H9 (cell line): Measurements from ENCODE around the gene CHST13. TPM values are rescaled to one million over a fixed set of nuclear protein-coding genes. Genes with fewer than 3 reads are reported as not detected.

Experiments used
- DNase-seq: peaks from one replicate; pipeline ENCODE4 v3.0.0-alpha.2; 2017
- H2AFZ ChIP-seq: one replicate; pipeline ENCODE4 v1.6.1; 2013; ENCODE audit warnings: mild to moderate bottlenecking, low read length, control low read depth, moderate library complexity
- H2AK5ac ChIP-seq: 2 replicates; pipeline ENCODE4 v1.6.1; 2013; ENCODE audit warnings: low read length, control low read depth, mixed read lengths; ENCODE audit not compliant: insufficient read length
- H2BK120ac ChIP-seq: one replicate; pipeline ENCODE4 v1.6.1; 2013; ENCODE audit warnings: low read depth, mild to moderate bottlenecking, low read length, control low read depth, inconsistent platforms; ENCODE audit not compliant: poor library complexity, severe bottlenecking
- H2BK12ac ChIP-seq: 2 replicates; pipeline ENCODE4 v1.6.1; 2013; ENCODE audit warnings: low read length, control low read depth, mixed read lengths, low read depth; ENCODE audit not compliant: insufficient read length
- H2BK15ac ChIP-seq: 2 replicates; pipeline ENCODE4 v1.6.1; 2013; ENCODE audit warnings: low read depth, low read length, control low read depth
- H2BK20ac ChIP-seq: one replicate; pipeline ENCODE4 v1.6.1; 2013; ENCODE audit warnings: low read depth, mild to moderate bottlenecking, low read length, control low read depth, inconsistent platforms; ENCODE audit not compliant: poor library complexity, severe bottlenecking
- H2BK5ac ChIP-seq: 2 replicates; pipeline ENCODE4 v1.6.1; 2013; ENCODE audit warnings: low read length, control low read depth, mixed read lengths; ENCODE audit not compliant: insufficient read length
- H3K14ac ChIP-seq: 2 replicates; pipeline ENCODE4 v1.6.1; 2013; ENCODE audit warnings: low read length, control low read depth; ENCODE audit not compliant: insufficient read depth
- H3K18ac ChIP-seq: 2 replicates; pipeline ENCODE4 v1.6.1; 2013; ENCODE audit warnings: low read depth, mild to moderate bottlenecking, mixed read lengths, low read length, control low read depth; ENCODE audit not compliant: insufficient read length
- H3K23ac ChIP-seq: 2 replicates; pipeline ENCODE4 v1.6.1; 2013; ENCODE audit warnings: low read length, control low read depth, mixed read lengths, low read depth; ENCODE audit not compliant: insufficient read length
- H3K23me2 ChIP-seq: 2 replicates; pipeline ENCODE4 v1.6.1; 2013; ENCODE audit warnings: low read depth, mild to moderate bottlenecking, mixed read lengths, low read length, control low read depth; ENCODE audit not compliant: insufficient read length, poor library complexity, severe bottlenecking
- H3K27ac ChIP-seq: 2 replicates; pipeline ENCODE4 v1.5.1; 2013; ENCODE audit warnings: low read length, control low read depth, mixed read lengths, low read depth; ENCODE audit not compliant: insufficient read length
- H3K27me3 ChIP-seq: 2 replicates; pipeline ENCODE4 v1.6.1; 2013; ENCODE audit warnings: low read length, control low read depth, inconsistent platforms; ENCODE audit not compliant: insufficient read depth
- H3K4ac ChIP-seq: 2 replicates; pipeline ENCODE4 v1.6.1; 2013; ENCODE audit warnings: low read depth, mild to moderate bottlenecking, control low read depth, inconsistent platforms, low read length, moderate library complexity
- H3K4me1 ChIP-seq: 2 replicates; pipeline ENCODE4 v1.6.1; 2013; ENCODE audit warnings: low read length, control low read depth, inconsistent platforms; ENCODE audit not compliant: insufficient read depth
- H3K4me2 ChIP-seq: 2 replicates; pipeline ENCODE4 v1.6.1; 2013; ENCODE audit warnings: low read length, control low read depth, mixed read lengths; ENCODE audit not compliant: insufficient read length, insufficient read depth
- H3K56ac ChIP-seq: 2 replicates; pipeline ENCODE4 v1.6.1; 2013; ENCODE audit warnings: low read depth, mild to moderate bottlenecking, mixed read lengths, low read length, control low read depth; ENCODE audit not compliant: insufficient read length
- H3K79me1 ChIP-seq: 2 replicates; pipeline ENCODE4 v1.6.1; 2013; ENCODE audit warnings: low read depth, mild to moderate bottlenecking, moderate library complexity, low read length, control low read depth, inconsistent platforms; ENCODE audit not compliant: insufficient read depth, poor library complexity, severe bottlenecking
- H3K79me2 ChIP-seq: 2 replicates; pipeline ENCODE4 v1.6.1; 2013; ENCODE audit warnings: low read length, control low read depth, inconsistent platforms; ENCODE audit not compliant: insufficient read depth
- H3K9ac ChIP-seq: 2 replicates; pipeline ENCODE4 v1.6.1; 2013; ENCODE audit warnings: low read length, control low read depth, mixed read lengths; ENCODE audit not compliant: insufficient read length; ENCODE audit errors: extremely low read depth
- H3K9me3 ChIP-seq: one replicate; pipeline ENCODE4 v1.6.1; 2013; ENCODE audit warnings: low read depth, low read length, inconsistent platforms; ENCODE audit not compliant: control insufficient read depth
- H3T11ph ChIP-seq: one replicate; pipeline ENCODE4 v1.6.1; 2013; ENCODE audit warnings: mild to moderate bottlenecking, low read length, control low read depth, inconsistent platforms
- H4K20me1 ChIP-seq: one replicate; pipeline ENCODE4 v1.6.1; 2013; ENCODE audit not compliant: control insufficient read depth, insufficient read length, insufficient read depth
- H4K5ac ChIP-seq: 2 replicates; pipeline ENCODE4 v1.6.1; 2013; ENCODE audit warnings: low read depth, mild to moderate bottlenecking, mixed read lengths, low read length, control low read depth; ENCODE audit not compliant: insufficient read length
- H4K8ac ChIP-seq: replicated peaks from 2 replicates; pipeline ENCODE4 v1.6.1; 2013; ENCODE audit warnings: low read length, control low read depth, mixed read lengths, low read depth; ENCODE audit not compliant: insufficient read length
- H4K91ac ChIP-seq: 2 replicates; pipeline ENCODE4 v1.6.1; 2013; ENCODE audit warnings: low read depth, mild to moderate bottlenecking, moderate library complexity, mixed read lengths, low read length, control low read depth; ENCODE audit not compliant: insufficient read length
- H3K27ac Mint-ChIP-seq, 3 experiments: 2 replicates in 2 of 3; 3 replicates in 1 of 3; pipeline ENCODE4 v1.8.0; 2020 to 2021; ENCODE audit warnings: mixed read lengths in 3 of 3, mild to moderate bottlenecking in 1 of 3, moderate library complexity in 1 of 3
- H3K27me3 Mint-ChIP-seq: 2 replicates; pipeline ENCODE4 v1.8.0; 2021; ENCODE audit warnings: low read depth, mild to moderate bottlenecking, moderate library complexity, mixed read lengths
- H3K36me3 Mint-ChIP-seq, 3 experiments: 2 replicates in 2 of 3; 3 replicates in 1 of 3; pipeline ENCODE4 v1.8.0; 2020 to 2021; ENCODE audit warnings: low read depth in 3 of 3, mixed read lengths in 3 of 3; ENCODE audit not compliant: insufficient read depth in 1 of 3
- H3K4me1 Mint-ChIP-seq, 2 experiments: 2 replicates each; pipeline ENCODE4 v1.8.0; 2020; ENCODE audit warnings: mixed read lengths in 2 of 2
- H3K4me3 Mint-ChIP-seq, 2 experiments: 2 replicates in 1 of 2; 3 replicates in 1 of 2; pipeline ENCODE4 v1.8.0; 2020 to 2021; ENCODE audit warnings: mild to moderate bottlenecking in 2 of 2, mixed read lengths in 2 of 2, moderate library complexity in 1 of 2
- H3K9me3 Mint-ChIP-seq, 2 experiments: 2 replicates in 1 of 2; 3 replicates in 1 of 2; pipeline ENCODE4 v1.8.0; 2020; ENCODE audit warnings: mild to moderate bottlenecking in 2 of 2, mixed read lengths in 2 of 2, moderate library complexity in 1 of 2
- CTCF ChIP-seq: fragments of 200-600 bp; sonication (generic); conservative IDR thresholded peaks from 3 replicates; pipeline ENCODE4 v1.8.0; 2021; ENCODE audit warnings: antibody characterized with exemption, mild to moderate bottlenecking
- WGBS: extraction: QIAGEN DNeasy Blood & Tissue Kit; methylation state at CpG from one replicate; pipeline ENCODE4 v1.1.7; 2013; ENCODE audit warnings: missing lambda C conversion rate, low lambda C conversion rate, mixed read lengths; ENCODE audit not compliant: insufficient read length; ENCODE audit errors: extremely low coverage; 5-methylcytosine and 5-hydroxymethylcytosine counted together
- total RNA-seq: library from RNA; stranded (reverse); gene quantifications from 2 replicates; pipeline ENCODE4 v1.2.1, GENCODE V29; 2021

The CHST13 gene
- total RNA-seq, 1 experiment from 2014 or later, result 0.85 TPM

GRCh38 chr3:126545544-126545943, 21.6 kb downstream of the CHST13 start:
- Histone ChIP-seq H3K9ac (no peak overlapping the region), H2AFZ (no peak overlapping the region), H2BK120ac (no peak overlapping the region), H3K14ac (no peak overlapping the region), H3K9me3 (no peaks in the 10 kb centered on the region), H3K56ac (no peak overlapping the region), H3K23ac (no peak overlapping the region), H4K5ac (no peak overlapping the region), H2AK5ac (no peak overlapping the region), H2BK20ac (no peak overlapping the region), H3K79me1 (no peaks in the 10 kb centered on the region), H4K20me1 (no peaks in the 10 kb centered on the region), H3K4ac (no peak overlapping the region), H3K23me2 (no peaks in the 10 kb centered on the region), H3K4me2 (no peak overlapping the region), H3K79me2 (no peaks in the 10 kb centered on the region), H2BK15ac (no peak overlapping the region), H2BK5ac (no peak overlapping the region), H3K27ac (no peak overlapping the region), H2BK12ac (no peak overlapping the region), H3K4me1 (peaks cover 4% of the 10 kb centered on the region; the same call in 1 of the 2 replicates), H3K18ac (no peak overlapping the region), H3K27me3 (no peaks in the 10 kb centered on the region), H4K8ac (no peak overlapping the region), H4K91ac (no peak overlapping the region), H3T11ph (no peak overlapping the region)
- H3K9me3 Mint-ChIP-seq, result no peaks in the 10 kb centered on the region
- TF ChIP-seq CTCF, result no peak
- no peaks in the 10 kb centered on the region; a peak in 1 of 7 replicates for H3K36me3 Mint-ChIP-seq
- WGBS, result no CpG with 5 or more reads among the region's 5 CpGs
- DNase-seq, result peak; percentile 17
- peaks cover 11% of the 10 kb centered on the region for H3K27me3 Mint-ChIP-seq
- no peak overlapping the region for H3K27ac Mint-ChIP-seq
- no peak overlapping the region for H3K4me3 Mint-ChIP-seq
- peaks cover 30 to 44% of the 10 kb centered on the region in 2 experiments for H3K4me1 Mint-ChIP-seq
